ENCODE results near the gene OR6S1. TPM values are rescaled to one million over a fixed set of nuclear protein-coding genes. Genes with fewer than 3 reads are reported as not detected.

Gene OR6S1
- not detected in 2 replicates for total RNA-seq

GRCh38 chr14:20641591-20641990, at the start of gene OR6S1:
OR6S1 (minus strand) TSS chr14:20641691; CDS start chr14:20641691, 0 bp downstream.

GRCh38 chr14:20688167-20688839, 46.8 kb upstream of the OR6S1 start, which contains the start of gene ANG:
ANG (plus strand) TSS chr14:20688764; CDS start chr14:20693565, 4,801 bp downstream.

GRCh38 chr14:20683891-20684661, 42.6 kb upstream of the OR6S1 start, which contains the start of gene RNASE4:
RNASE4 (plus strand) TSS chr14:20684560; CDS start chr14:20699372, 14,812 bp downstream.

GRCh38 chr14:20591235-20591634, 50.3 kb downstream of the OR6S1 start, which contains the start of gene RNASE12:
RNASE12 (minus strand) TSS chr14:20591376; CDS start chr14:20590723, 653 bp downstream.

Other genes with a start within 250 kb of the OR6S1 start
- 13.4 and 17.6 TPM in 2 replicates for gene TEP1, start 228.2 kb downstream of the OR6S1 start, total RNA-seq
- 0.31 TPM in 1 of 2 replicates, not detected in the other for gene KLHL33, start 205.5 kb downstream of the OR6S1 start, total RNA-seq
- gene OSGEP, start 186.9 kb downstream of the OR6S1 start, total RNA-seq: 27.0 and 34.1 TPM in 2 replicates
- 156 and 173 TPM in 2 replicates for gene APEX1, start 186.5 kb downstream of the OR6S1 start, total RNA-seq
- 14.6 and 17.6 TPM in 2 replicates for gene PIP4P1, start 180.3 kb downstream of the OR6S1 start, total RNA-seq
- gene PNP, start 172.3 kb downstream of the OR6S1 start, total RNA-seq: 17.1 and 21.0 TPM in 2 replicates
- not detected in 2 replicates for gene RNASE10, start 136.2 kb downstream of the OR6S1 start, total RNA-seq
- not detected in 2 replicates for gene RNASE9, start 80.6 kb downstream of the OR6S1 start, total RNA-seq
- gene RNASE11, start 53.7 kb downstream of the OR6S1 start, total RNA-seq: not detected in 2 replicates
- not detected in 2 replicates for gene RNASE12, start 50.3 kb downstream of the OR6S1 start, total RNA-seq
- gene RNASE4, start 42.9 kb upstream of the OR6S1 start, total RNA-seq: 100.0 and 133 TPM in 2 replicates
- gene ANG, start 47.1 kb upstream of the OR6S1 start, total RNA-seq: 24.5 and 37.8 TPM in 2 replicates
- gene EDDM3A, start 104.2 kb upstream of the OR6S1 start, total RNA-seq: not detected in 2 replicates
- not detected in 2 replicates for gene EDDM3B, start 126.7 kb upstream of the OR6S1 start, total RNA-seq
- gene RNASE6, start 139.6 kb upstream of the OR6S1 start, total RNA-seq: not detected in 2 replicates
- gene RNASE1, start 161.2 kb upstream of the OR6S1 start, total RNA-seq: 1.7 and 3.6 TPM in 2 replicates
- not detected in 2 replicates for gene RNASE3, start 249.7 kb upstream of the OR6S1 start, total RNA-seq

Data from cardiac ventricle fibroblast (primary cell).